Measurements from ENCODE around the gene STRA6. TPM values are rescaled to one million over a fixed set of nuclear protein-coding genes. Genes with fewer than 3 reads are reported as not detected.

The STRA6 gene
- total RNA-seq, 1 donor from 2014 or later, result 1.8 TPM

DNA sequence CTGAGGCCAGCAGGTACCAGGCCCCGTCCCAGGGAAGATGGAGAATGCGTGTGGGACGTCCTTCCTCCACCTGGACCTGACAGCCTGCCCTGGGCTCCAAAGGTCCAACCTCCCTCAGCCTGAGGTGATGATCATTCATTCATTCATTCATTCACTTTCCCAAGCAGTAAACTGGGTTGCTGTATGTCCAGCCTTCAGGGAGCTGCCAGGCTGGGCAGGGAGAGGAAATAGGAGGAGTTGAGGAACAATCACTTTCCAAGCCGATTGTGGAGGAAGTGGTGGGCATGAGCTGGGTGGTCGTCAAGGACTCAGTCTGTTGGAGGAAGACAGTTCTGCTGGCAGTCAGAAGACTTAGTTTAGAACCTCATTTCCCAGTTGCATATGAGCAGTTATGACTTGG is 23.3 kb upstream of the STRA6 start:
- Histone ChIP-seq H3K4me3 (ENCODE audit: low read depth, low read length) (no peak overlapping the region), H3K36me3 (ENCODE audit: control insufficient read depth, insufficient read depth, low read length) (no peaks in the 10 kb centered on the region), H3K27me3 (ENCODE audit: control insufficient read depth, insufficient read depth, low read length) (peaks cover 11% of the 10 kb centered on the region)
- TF ChIP-seq, protein P1, sequence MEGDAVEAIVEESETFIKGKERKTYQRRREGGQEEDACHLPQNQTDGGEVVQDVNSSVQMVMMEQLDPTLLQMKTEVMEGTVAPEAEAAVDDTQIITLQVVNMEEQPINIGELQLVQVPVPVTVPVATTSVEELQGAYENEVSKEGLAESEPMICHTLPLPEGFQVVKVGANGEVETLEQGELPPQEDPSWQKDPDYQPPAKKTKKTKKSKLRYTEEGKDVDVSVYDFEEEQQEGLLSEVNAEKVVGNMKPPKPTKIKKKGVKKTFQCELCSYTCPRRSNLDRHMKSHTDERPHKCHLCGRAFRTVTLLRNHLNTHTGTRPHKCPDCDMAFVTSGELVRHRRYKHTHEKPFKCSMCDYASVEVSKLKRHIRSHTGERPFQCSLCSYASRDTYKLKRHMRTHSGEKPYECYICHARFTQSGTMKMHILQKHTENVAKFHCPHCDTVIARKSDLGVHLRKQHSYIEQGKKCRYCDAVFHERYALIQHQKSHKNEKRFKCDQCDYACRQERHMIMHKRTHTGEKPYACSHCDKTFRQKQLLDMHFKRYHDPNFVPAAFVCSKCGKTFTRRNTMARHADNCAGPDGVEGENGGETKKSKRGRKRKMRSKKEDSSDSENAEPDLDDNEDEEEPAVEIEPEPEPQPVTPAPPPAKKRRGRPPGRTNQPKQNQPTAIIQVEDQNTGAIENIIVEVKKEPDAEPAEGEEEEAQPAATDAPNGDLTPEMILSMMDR (IDR thresholded peaks at IDR 0.05; ENCODE audit: insufficient read depth, low read length, poor library complexity, severe bottlenecking), result no peak
- no peak for DNase-seq (ENCODE audit: low read depth)

DNA sequence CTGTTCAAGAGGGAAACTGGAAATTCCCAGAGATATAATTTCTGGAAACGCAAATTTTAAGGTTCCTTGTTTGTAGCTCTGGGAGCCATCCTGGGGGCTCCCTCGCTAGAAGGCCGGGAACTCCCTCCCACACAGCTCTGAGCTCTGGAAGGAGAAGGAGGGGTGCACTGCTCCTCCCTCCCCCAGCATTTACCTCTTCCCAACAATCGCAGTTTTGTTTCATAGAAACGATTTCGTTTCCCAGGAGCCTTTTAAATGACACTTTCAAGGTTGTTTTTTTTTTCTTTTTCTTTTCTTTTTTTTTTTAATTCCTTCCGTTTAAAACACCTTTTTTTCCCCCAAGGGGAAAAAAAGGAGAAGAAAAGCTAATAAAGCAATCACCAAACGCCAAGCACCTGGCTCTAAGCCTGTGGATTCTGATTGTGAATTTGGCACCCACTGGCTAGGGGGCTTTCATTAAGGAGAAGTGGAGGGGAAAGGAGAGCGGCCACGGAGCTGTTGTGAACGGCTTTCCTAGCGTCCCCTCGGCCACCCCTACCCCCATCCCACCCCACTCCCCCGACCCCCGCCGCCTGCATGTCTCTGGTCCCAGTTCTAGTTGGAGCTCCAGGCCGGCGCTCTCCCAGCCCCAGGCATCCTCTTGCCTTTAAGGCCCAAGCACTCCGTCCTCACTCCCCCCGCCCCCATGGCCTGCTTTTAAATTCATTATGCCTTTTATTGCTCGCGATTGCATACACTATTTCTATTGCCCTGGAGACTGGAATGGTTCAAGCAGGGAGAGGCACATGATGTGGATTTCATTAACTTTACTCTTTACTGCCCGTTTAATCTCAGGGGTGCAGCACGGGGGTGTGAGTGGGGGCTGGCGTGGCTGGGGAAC is 19.9 kb upstream of the STRA6 start:
- TF ChIP-seq, protein P1 (IDR thresholded peaks at IDR 0.05; ENCODE audit: insufficient read depth, low read length, poor library complexity, severe bottlenecking), result no peak
- H3K4me3 ChIP-seq (ENCODE audit: low read depth, low read length), result no peak overlapping the region
- H3K36me3 ChIP-seq (ENCODE audit: control insufficient read depth, insufficient read depth, low read length), result no peaks in the 10 kb centered on the region
- DNase-seq (ENCODE audit: low read depth), result no peak
- peaks cover 15% of the 10 kb centered on the region for H3K27me3 ChIP-seq (ENCODE audit: control insufficient read depth, insufficient read depth, low read length)

DNA sequence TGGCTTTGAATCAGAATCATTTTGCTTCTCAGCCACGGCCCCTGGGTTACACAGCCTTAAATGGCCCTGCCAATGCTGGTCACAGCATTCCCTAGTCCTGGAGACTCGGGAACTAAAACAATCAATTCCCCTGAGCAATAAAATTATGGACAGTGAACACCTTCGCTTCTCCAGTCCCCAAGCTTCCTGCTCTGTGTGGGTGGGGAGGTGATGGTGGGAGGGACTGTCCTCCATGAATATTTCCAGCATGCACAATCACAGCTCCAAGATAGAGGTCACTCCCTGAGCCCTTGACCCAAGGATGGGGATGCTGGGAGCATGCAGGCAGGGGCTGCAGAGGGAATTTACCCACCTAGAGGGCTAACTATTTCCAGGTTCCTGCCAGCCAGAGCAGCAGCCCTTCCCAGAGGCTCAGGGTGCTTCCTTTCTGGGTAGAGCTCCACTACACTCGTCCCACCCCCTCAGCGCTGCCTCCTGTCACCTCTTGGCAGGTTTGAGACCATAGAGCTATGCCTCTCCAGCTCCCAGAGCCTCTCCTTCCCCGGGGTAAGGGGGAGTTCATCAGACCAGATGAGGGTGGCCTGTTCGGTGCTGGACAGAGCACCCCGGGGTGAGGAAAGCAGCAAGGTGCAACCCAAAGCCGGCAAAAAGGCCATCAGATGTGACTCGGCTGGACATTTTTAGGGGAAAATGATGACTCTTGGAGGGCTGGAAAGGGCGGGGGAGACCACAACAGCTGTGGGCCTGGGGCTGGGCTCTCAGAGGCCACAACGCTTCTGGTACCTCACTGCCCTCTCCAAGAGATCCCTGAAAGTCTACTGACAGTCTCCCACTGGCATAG is 19.0 kb upstream of the STRA6 start:
- DNase-seq (ENCODE audit: low read depth), result no peak
- H3K36me3 ChIP-seq (ENCODE audit: control insufficient read depth, insufficient read depth, low read length), result no peaks in the 10 kb centered on the region
- H3K4me3 ChIP-seq (ENCODE audit: low read depth, low read length), result no peak overlapping the region
- TF ChIP-seq, protein P1 (IDR thresholded peaks at IDR 0.05; ENCODE audit: insufficient read depth, low read length, poor library complexity, severe bottlenecking), result no peak
- H3K27me3 ChIP-seq (ENCODE audit: control insufficient read depth, insufficient read depth, low read length), result peaks cover 15% of the 10 kb centered on the region

DNA sequence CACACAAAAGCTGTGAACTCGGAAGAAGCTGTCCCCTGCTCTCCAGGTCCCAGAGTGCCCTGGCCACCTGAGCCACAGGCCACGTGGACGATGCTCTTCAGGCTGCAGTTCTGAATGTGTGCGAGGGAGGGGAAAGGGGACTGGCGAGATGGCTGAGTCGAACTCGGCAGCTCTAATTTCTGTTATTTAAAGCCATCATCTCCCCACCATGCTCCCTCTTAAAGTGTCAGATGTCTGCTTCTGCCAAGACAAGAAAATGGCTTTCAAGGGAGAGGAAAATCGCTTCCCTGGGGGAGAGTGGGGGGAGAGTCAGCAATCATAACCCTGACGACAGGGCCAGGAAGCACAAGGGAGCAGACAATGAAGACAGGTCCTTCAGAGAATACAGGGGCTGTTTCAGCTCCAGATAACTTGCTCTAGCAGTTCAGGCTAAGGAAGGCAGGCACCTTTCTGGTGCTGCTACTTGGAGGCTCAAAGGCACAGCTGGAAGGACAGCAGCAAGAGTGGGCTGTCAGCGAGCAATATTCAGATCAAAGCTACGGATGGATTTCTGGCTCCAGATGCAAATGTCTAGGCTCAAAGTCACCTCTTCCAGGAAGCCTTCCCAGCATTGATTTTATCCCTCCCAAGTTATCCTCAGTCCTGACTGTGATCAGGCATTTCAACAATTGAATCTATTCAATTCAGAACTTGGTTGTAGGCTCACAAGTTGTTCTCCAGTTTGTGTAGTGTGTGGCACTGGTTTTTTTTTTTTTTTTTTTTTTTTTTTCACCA is 18.1 kb upstream of the STRA6 start:
- TF ChIP-seq, protein P1 (IDR thresholded peaks at IDR 0.05; ENCODE audit: insufficient read depth, low read length, poor library complexity, severe bottlenecking), result no peak

DNA sequence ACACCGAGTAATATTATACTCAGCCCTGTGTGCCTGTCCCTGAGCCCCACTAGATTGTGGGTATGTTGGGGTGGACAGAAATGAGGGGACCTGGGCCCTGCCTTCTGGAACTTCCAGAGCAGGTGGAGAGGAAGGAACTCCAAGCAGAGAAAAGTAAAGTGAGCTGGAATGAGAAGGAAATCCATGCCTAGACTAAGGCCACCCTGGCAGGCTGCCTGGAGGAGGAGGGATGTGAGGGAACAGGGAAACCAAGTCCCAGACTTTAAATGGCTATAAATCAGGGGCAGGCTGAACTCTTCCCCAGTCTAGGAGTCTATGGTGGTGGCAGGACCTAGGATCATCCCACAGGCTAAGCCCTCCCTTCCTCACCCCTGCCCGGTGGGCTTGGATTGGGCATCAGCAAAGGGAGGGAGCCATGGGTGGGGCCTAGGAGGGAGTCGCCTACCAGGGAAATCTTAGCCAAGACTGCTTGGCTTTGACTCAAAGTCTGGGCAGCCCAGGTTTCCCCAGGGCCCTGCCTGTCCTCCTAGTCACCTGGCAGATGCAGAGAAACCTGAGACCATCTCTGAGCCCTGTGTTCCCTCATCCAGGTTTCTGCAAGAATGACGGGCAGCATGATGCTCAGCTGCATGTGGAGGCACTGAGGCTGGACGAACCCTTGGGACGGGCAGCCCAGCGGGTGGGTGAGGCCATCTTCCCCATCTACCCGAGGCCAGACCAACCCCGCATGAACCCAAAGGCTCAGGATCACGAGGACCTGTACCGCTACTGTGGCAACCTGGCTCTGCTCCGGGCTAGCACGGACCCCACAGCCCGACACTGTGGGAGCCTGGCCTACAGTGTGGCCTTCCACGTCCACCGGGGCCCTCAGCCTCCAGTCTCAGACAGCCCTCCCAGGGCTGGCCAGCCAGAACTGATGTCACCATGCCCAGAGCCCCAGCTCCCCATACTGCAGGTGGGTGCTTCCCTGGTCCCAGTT is 15.6 kb upstream of the STRA6 start:
- no peak for DNase-seq (ENCODE audit: low read depth)
- Histone ChIP-seq H3K4me3 (ENCODE audit: low read depth, low read length) (no peak overlapping the region), H3K36me3 (ENCODE audit: control insufficient read depth, insufficient read depth, low read length) (no peaks in the 10 kb centered on the region), H3K27me3 (ENCODE audit: control insufficient read depth, insufficient read depth, low read length) (peaks cover 15% of the 10 kb centered on the region)
- TF ChIP-seq, protein P1 (IDR thresholded peaks at IDR 0.05; ENCODE audit: insufficient read depth, low read length, poor library complexity, severe bottlenecking), result no peak

More for the DNA sequence above, 18.1 kb upstream of the STRA6 start:
- Histone ChIP-seq H3K36me3 (ENCODE audit: control insufficient read depth, insufficient read depth, low read length) (no peaks in the 10 kb centered on the region), H3K27me3 (ENCODE audit: control insufficient read depth, insufficient read depth, low read length) (peaks cover 15% of the 10 kb centered on the region), H3K4me3 (ENCODE audit: low read depth, low read length) (no peak overlapping the region)
- no peak for DNase-seq (ENCODE audit: low read depth)
